Fibroblast of villous mesenchyme (primary cell): ENCODE results near the gene SDHAF1. TPM values are rescaled to one million over a fixed set of nuclear protein-coding genes. Genes with fewer than 3 reads are reported as not detected.

Source experiments
- DNase-seq: peaks from one replicate; pipeline ENCODE4 v3.0.0-alpha.2; 2010; ENCODE audit warnings: low read depth
- H3K4me3 ChIP-seq: 2 replicates; pipeline ENCODE4 v1.5.1; 2011; ENCODE audit warnings: low read depth, mild to moderate bottlenecking, low read length
- total RNA-seq: library from RNA; depleted of rRNA; stranded (reverse); fragments of >200 nt; gene quantifications from 2 replicates; pipeline ENCODE4 v1.2.3, GENCODE V29; 2012
- TF ChIP-seq, protein P1 (sequence below): IDR thresholded peaks from 2 replicates; pipeline ENCODE4 v1.5.1; 2012; ENCODE audit warnings: low read depth, mild to moderate bottlenecking, low read length; ENCODE audit not compliant: insufficient read depth

The SDHAF1 gene
- total RNA-seq, 1 donor: 12.5 TPM

DNA sequence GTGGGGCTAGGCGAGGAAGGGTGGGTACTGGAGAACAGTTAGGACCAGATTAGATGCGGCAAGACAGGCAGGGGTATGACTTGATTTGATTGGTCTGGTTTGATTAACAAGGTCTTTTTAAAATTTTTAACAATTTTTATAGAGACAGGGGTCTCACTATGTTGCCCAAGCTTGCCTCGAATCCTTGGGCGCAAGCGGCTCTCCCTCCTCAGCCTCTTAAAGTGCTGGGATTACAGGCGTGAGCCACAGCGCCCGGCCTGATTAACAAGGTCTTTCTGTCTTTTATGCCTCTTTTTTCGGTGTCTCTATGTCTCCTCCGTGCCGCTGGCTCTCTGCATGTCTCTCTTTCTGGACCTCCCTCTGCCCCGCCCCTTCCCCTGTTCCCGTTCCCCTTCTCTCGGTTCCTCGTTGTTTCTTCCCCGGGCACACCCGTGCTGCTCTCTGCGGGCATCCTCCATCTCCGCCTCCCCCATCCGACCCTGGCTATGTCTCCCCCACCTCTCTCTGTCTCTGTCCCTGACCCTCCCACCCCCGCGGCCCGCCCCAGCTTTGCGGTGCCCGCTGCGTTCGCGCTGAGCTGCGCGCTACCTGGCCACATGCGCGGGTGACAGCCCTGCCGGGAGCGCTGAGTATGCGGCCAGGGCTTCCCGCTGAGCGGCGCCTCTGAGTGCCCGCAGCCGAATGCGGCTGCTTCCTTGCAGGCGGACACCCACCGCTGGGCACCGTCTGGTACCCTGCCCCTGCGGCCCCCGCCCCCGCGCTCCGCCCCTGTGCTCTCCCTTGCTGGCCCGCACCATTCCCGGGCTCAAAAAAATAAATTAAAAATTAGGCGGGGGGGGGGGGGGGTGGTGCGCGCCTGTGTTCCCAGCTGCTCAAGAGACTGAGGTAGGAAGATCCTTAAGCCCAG, 8.1 kb upstream of the SDHAF1 start:
- H3K4me3 ChIP-seq: peak overlapping the region; percentile 36
- TF ChIP-seq, protein P1, sequence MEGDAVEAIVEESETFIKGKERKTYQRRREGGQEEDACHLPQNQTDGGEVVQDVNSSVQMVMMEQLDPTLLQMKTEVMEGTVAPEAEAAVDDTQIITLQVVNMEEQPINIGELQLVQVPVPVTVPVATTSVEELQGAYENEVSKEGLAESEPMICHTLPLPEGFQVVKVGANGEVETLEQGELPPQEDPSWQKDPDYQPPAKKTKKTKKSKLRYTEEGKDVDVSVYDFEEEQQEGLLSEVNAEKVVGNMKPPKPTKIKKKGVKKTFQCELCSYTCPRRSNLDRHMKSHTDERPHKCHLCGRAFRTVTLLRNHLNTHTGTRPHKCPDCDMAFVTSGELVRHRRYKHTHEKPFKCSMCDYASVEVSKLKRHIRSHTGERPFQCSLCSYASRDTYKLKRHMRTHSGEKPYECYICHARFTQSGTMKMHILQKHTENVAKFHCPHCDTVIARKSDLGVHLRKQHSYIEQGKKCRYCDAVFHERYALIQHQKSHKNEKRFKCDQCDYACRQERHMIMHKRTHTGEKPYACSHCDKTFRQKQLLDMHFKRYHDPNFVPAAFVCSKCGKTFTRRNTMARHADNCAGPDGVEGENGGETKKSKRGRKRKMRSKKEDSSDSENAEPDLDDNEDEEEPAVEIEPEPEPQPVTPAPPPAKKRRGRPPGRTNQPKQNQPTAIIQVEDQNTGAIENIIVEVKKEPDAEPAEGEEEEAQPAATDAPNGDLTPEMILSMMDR: no peak
- no peak for DNase-seq

DNA sequence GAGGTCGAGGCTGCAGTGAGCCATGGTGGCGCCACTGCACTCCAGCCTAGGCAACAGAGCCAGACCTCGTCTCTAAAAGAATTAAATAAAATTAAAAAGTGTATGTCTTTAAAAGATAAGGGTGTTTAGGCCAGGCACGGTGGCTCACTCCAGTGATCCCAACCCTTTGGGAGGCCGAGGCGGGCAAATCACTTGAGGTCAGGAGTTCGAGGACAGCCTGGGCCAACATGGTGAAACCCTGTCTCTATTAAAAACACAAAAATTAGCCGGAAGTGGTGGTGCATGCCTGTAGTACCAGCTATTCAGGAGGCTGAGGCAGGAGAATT, 7.5 kb upstream of the SDHAF1 start:
- DNase-seq: no peak
- TF ChIP-seq, protein P1: no peak
- no peak overlapping the region for H3K4me3 ChIP-seq

DNA sequence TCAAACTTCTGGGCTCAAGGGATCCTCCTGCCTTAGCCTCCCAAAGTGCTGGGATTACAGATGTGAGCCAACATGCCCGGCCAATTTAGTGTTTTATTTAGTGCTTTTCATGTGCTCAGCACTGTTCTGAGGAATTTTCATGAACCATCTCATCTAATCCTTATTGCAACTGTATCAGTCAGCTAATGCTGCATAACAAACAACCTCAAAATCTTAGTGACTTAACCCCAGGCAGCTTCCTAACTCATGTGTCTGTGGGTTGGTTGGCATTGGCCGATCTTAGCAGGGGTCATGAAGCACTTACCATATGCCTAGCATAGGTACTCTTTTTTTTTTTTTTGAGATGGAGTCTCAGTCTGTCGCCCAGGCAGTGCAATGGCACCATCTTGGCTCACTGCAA, 6.2 kb upstream of the SDHAF1 start:
- no peak overlapping the region for H3K4me3 ChIP-seq
- TF ChIP-seq, protein P1: no peak
- no peak for DNase-seq

DNA sequence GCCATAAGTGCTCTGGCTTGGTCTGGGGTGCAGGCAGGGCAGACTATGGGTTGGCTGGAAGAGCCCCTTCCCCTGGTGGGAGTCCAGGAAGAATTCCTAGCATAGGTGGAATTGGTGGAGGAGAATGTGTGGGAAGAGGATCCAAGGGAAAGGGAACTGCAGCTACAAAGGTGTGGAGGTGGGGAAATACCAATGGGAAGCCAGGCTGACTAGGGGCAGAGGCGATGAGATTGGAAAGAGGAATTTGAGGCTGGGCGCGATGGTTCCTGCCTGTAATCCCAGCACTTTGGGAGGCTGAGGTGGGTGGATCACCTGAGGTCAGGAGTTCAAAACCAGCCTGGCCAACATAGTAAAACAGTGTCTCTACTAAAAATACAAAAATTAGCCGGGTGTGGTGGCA, 4.8 kb upstream of the SDHAF1 start:
- TF ChIP-seq, protein P1: no peak
- H3K4me3 ChIP-seq: no peak overlapping the region
- DNase-seq: no peak

DNA sequence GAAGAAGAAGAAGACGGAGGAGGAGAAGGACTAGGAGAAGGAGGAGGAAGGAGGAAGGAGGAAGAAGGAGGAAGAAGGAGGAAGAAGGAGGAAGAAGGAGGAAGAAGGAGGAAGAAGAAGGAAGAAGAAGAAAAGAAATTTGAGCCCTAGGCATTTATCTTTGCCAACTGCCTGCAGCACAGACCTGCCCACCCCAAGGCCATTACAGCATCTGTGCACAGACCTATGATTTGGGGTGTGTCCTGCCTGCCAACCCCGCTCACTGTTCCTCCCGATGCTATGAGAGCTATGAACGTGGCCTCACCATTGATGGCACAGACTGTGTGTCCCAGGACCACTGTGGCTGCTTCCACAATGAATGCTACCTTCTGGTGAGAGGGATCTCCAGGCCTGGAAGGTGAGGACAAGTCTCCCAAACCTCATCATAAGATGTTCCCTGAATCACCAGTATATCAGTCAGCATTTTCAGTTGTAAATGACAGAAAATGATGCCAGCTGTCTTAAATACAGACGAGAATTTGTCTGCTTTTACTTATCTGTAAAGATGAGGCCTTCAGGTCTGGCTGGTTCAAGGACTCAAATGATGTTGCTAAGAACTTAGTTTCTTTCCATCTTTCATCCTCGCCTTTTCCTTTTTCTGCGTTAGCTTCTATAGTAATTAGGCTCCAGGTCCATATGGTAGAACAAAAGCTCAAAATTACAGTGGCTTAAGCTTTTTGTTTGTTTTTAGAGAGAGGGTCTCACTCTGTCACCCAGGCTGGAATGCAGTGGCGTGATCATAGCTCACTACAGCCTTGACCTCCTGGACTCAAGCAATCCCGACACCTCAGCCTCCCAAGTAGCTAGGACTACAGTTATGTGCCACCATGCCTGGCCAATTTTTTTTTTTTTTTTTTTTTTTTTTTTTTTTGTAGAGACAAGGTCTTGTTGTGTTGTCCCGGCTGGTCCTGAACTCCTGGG, 3.9 kb upstream of the SDHAF1 start:
- no peak for DNase-seq
- TF ChIP-seq, protein P1: no peak
- no peak overlapping the region for H3K4me3 ChIP-seq

DNA sequence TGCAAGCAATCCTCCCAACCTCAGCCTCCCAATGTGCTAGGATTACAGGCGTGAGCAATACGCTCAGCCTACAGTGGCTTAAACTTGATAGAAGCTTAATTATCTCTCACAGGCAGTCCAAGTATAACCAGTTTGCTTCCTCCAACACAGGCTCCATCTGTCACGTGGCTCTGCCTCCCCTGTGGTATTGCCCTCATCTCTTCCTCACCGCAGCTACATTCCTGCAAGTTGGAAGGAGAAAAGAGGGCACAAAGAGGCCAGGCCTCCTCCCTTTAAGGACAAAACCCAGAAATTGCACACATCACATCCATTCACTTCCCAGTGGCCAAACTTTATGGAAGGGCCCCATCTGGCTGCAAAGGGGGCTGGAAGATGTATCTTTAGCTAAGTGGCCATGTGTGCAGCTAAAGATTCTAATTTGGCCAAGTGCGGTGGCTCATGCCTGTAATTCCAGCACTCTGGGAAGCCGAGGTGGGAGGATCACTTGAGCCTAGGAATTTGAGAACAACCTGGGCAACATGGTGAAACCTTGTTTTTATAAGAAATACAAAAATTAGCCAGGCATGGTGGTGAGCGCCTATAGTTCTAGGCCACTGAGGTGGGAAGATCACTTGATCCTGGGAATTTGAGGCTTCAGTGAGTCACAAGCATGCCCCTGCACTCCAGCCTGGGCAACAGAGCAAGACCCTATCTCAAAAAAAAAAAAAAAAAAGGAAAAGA, 3.1 kb upstream of the SDHAF1 start:
- peak; percentile 29 for DNase-seq
- TF ChIP-seq, protein P1: no peak
- no peak overlapping the region for H3K4me3 ChIP-seq
